Measurements from ENCODE around the gene TUBB4A. TPM values are rescaled to one million over a fixed set of nuclear protein-coding genes. Genes with fewer than 3 reads are reported as not detected.
A peak's percentile ranks its signal among the peaks of the same experiment; 100 is the strongest.

TUBB4A gene
- total RNA-seq: 0.48 TPM
- long read RNA-seq: 0 reads

GRCh38 chr19:6501740-6502648 lies at the start of gene TUBB4A:
TUBB4A (minus strand) TSS chr19:6502309; CDS start chr19:6502212, 97 bp downstream.
- no peak for DNase-seq (ENCODE audit: low spot score)

- peak; percentile 57 for DNase-seq (ENCODE audit: low spot score)
Measured at GRCh38 chr19:6551091-6551490, 49.0 kb upstream of the TUBB4A start.

- DNase-seq (ENCODE audit: low spot score): peak; percentile 37
Measured at GRCh38 chr19:6550679-6551078, 48.6 kb upstream of the TUBB4A start.

- DNase-seq (ENCODE audit: low spot score): no peak
Measured at GRCh38 chr19:6543866-6544347, 41.8 kb upstream of the TUBB4A start.

- DNase-seq (ENCODE audit: low spot score): no peak
Measured at GRCh38 chr19:6540918-6541689, 39.0 kb upstream of the TUBB4A start.

GRCh38 chr19:6539514-6539913 lies 37.4 kb upstream of the TUBB4A start:
- no peak for DNase-seq (ENCODE audit: low spot score)

GRCh38 chr19:6535558-6536137 lies 33.5 kb upstream of the TUBB4A start:
- no peak for DNase-seq (ENCODE audit: low spot score)

GRCh38 chr19:6534451-6535093 lies 32.5 kb upstream of the TUBB4A start:
- no peak for DNase-seq (ENCODE audit: low spot score)

- DNase-seq (ENCODE audit: low spot score): no peak
Measured at GRCh38 chr19:6533746-6534418, 31.8 kb upstream of the TUBB4A start.

GRCh38 chr19:6533000-6533328 lies 30.9 kb upstream of the TUBB4A start:
- no peak for DNase-seq (ENCODE audit: low spot score)

- DNase-seq (ENCODE audit: low spot score): no peak
Measured at GRCh38 chr19:6532244-6532999, 30.3 kb upstream of the TUBB4A start.

- no peak for DNase-seq (ENCODE audit: low spot score)
Measured at GRCh38 chr19:6531956-6532243, 29.8 kb upstream of the TUBB4A start.

GRCh38 chr19:6531163-6531955 lies 29.2 kb upstream of the TUBB4A start:
- no peak for DNase-seq (ENCODE audit: low spot score)

- DNase-seq (ENCODE audit: low spot score): peak; percentile 96
Measured at GRCh38 chr19:6530386-6531162, 28.5 kb upstream of the TUBB4A start, which contains the start of gene TNFSF9. TNFSF9 (plus strand) TSS chr19:6531026; CDS start chr19:6531037, 11 bp downstream.

- no peak for DNase-seq (ENCODE audit: low spot score)
Measured at GRCh38 chr19:6529937-6530385, 27.9 kb upstream of the TUBB4A start.

- no peak for DNase-seq (ENCODE audit: low spot score)
Measured at GRCh38 chr19:6529351-6529750, 27.2 kb upstream of the TUBB4A start.

GRCh38 chr19:6528544-6529121 lies 26.5 kb upstream of the TUBB4A start:
- no peak for DNase-seq (ENCODE audit: low spot score)

All from mesenteric fat pad (tissue), 1 donor.